G401.6 (cell line): Measurements from ENCODE around the gene INSC.

ENCODE experiments used
- FAIRE-seq: peaks from 2 replicates; lab custom pipeline; 2012; peaks lifted over from hg19 to GRCh38; lab: Jason Lieb, UNC

The INSC gene

DNA sequence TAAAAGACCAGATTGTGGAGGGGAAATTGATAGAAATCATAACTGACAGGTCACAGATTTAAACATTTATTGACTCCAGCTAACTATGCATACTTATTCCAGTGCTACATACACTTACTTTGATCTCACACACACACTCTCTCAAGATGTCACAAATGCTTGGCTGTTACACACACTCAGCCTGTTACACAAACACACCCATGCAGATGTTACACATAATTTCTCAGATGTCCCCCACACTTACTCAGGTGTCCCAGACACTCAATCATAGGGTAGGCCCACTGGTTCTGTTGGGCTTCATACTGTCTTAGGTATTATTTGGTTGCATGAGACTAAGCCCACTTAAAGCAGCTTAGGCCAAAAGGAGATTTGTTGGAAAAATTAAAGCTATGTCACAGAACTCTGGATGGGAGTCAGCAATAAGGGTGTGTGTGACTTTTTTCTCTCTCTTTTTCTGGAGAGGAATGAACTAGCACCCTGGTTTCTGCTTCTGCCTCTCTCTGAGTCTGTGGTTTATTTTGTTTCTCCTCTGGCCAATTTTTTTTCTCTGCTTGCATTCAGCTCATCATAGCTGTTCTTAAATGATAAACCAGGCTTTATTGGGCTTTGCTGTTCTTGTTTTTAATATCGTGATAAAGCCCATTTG is 179.4 kb downstream of the INSC start:
- FAIRE-seq = no peak

DNA sequence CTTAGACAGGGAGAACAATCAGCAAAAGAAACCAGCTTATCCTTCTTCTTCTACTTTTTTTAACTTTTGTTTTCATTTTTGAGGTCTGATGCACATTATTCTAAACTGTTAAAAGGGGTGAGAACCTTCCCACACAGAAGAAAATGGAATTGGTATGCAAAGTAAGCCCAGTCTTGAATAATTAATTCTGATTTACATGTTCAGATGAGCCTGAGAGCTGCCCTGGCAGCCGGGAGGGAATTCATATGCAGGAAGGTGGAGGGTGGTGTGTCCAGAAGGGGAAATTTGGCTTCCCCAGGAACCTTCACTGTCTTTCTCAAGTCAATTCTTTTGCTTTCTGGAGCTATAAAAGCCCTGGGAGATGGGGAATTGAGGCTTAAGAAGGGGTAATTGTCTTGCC is 181.0 kb downstream of the INSC start:
- FAIRE-seq = no peak
